ENCODE measurements around the gene IGSF9. TPM values are rescaled to one million over a fixed set of nuclear protein-coding genes. Genes with fewer than 3 reads are reported as not detected.

IGSF9 gene
- total and polyA plus RNA-seq, 4 donors, result 0.14 to 21.3 (median 16.1) TPM

- WGBS, result 82% methylated on average over 1 of the region's 1 CpG
- H3K27ac ChIP-seq (ENCODE audit: low read depth in 1 of 2, low read length in 2 of 2), result no peak overlapping the region
- H3K27me3 ChIP-seq (ENCODE audit: control insufficient read depth in 4 of 4, insufficient read depth in 4 of 4, low read length in 3 of 4), result no peaks in the 10 kb centered on the region
- no peak overlapping the region for H3K4me3 ChIP-seq (ENCODE audit: low read depth in 1 of 3, low read length in 3 of 3)
- no peak for DNase-seq (ENCODE audit: low spot score)
- no peaks in the 10 kb centered on the region for H3K9me3 ChIP-seq (ENCODE audit: control insufficient read depth in 4 of 4, low read length in 3 of 4)
- no peak overlapping the region for H3K9ac ChIP-seq (ENCODE audit: low read depth in 1 of 2, low read length in 2 of 2)
- H3K4me1 ChIP-seq (ENCODE audit: control insufficient read depth in 4 of 4, insufficient read depth in 4 of 4, low read length in 3 of 4), result peaks cover 5 to 33% (median 18%) of the 10 kb centered on the region in 4 donors
- TF ChIP-seq YY1 (IDR thresholded peaks at IDR 0.05), result no peak
- no peak for TF ChIP-seq TAF1 (conservative IDR thresholded peaks at IDR 0.05)
- no peaks in the 10 kb centered on the region for H3K36me3 ChIP-seq (ENCODE audit: control insufficient read depth in 4 of 4, insufficient read depth in 3 of 4, low read depth in 1 of 4, low read length in 3 of 4)
Observed at GRCh38 chr1:159947942-159948341, 2.5 kb upstream of the IGSF9 start.

DNA sequence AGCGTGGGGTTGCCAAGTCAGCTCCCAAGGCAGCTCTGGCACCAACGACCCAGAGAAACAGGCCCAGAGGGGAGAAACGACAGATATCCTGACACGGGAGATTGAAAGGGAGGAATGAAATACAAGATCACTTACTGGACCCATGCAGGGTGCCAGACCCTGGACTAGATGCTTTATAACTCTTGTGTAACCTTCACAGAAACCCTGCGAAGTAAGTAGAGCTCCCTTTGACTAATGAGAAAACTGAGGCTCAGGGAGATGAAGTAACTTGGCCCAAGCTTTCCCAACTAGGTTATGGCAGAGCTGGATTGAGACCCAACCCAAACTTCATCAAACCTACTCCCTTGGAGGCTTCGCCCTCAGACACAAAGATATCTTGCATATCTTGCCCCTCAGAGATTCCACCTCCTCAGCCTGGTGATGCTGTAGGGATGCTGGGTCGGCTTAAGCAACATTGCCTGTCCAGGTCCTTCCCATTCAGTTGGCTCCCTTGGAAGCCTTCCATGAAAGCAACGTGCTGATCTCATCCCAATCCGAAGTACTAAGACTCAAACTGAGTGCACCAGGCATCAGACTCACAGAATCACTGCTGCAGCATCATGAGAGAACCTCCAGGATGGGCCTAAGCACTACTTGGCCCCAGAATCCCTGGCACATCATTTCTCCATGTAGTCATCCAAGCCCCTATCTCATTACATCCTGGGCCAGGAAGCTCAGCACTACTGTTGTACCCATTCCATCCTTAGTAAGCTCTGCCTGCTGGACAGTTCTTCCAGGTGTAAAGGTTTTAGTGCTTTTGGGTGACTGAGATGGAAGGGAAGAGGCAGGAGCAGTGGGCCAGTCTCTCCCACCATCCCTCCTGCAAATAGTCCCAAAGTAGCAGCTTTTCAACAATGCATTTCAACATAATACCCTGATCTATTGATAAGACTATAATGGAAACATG lies 1.1 kb upstream of the IGSF9 start:
- no peaks in the 10 kb centered on the region for H3K27me3 ChIP-seq (ENCODE audit: control insufficient read depth in 4 of 4, insufficient read depth in 4 of 4, low read length in 3 of 4)
- no peaks in the 10 kb centered on the region for H3K36me3 ChIP-seq (ENCODE audit: control insufficient read depth in 4 of 4, insufficient read depth in 3 of 4, low read depth in 1 of 4, low read length in 3 of 4)
- TF ChIP-seq TAF1 (conservative IDR thresholded peaks at IDR 0.05), result no peak
- TF ChIP-seq, protein P1, sequence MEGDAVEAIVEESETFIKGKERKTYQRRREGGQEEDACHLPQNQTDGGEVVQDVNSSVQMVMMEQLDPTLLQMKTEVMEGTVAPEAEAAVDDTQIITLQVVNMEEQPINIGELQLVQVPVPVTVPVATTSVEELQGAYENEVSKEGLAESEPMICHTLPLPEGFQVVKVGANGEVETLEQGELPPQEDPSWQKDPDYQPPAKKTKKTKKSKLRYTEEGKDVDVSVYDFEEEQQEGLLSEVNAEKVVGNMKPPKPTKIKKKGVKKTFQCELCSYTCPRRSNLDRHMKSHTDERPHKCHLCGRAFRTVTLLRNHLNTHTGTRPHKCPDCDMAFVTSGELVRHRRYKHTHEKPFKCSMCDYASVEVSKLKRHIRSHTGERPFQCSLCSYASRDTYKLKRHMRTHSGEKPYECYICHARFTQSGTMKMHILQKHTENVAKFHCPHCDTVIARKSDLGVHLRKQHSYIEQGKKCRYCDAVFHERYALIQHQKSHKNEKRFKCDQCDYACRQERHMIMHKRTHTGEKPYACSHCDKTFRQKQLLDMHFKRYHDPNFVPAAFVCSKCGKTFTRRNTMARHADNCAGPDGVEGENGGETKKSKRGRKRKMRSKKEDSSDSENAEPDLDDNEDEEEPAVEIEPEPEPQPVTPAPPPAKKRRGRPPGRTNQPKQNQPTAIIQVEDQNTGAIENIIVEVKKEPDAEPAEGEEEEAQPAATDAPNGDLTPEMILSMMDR (IDR thresholded peaks at IDR 0.05; ENCODE audit: low read depth, low read length, missing input control), result no peak
- no peak for TF ChIP-seq JUND (IDR thresholded peaks at IDR 0.05)
- TF ChIP-seq SP1 (IDR thresholded peaks at IDR 0.05), result no peak
- TF ChIP-seq RXRA (IDR thresholded peaks at IDR 0.05), result no peak
- TF ChIP-seq, protein P2, sequence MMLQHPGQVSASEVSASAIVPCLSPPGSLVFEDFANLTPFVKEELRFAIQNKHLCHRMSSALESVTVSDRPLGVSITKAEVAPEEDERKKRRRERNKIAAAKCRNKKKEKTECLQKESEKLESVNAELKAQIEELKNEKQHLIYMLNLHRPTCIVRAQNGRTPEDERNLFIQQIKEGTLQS (IDR thresholded peaks at IDR 0.05), result no peak
- TF ChIP-seq FOXA1 (IDR thresholded peaks at IDR 0.05), result no peak
- TF ChIP-seq ZBTB33 (IDR thresholded peaks at IDR 0.05), result no peak
- H3K9me3 ChIP-seq (ENCODE audit: control insufficient read depth in 4 of 4, low read length in 3 of 4), result no peaks in the 10 kb centered on the region
- no peak for DNase-seq (ENCODE audit: low spot score)
- H3K27ac ChIP-seq (ENCODE audit: low read depth in 1 of 2, low read length in 2 of 2), result peak overlapping the region; percentile 70 to 78
- peaks cover 7 to 34% (median 21%) of the 10 kb centered on the region in 4 donors for H3K4me1 ChIP-seq (ENCODE audit: control insufficient read depth in 4 of 4, insufficient read depth in 4 of 4, low read length in 3 of 4)
- H3K4me3 ChIP-seq (ENCODE audit: low read depth in 1 of 3, low read length in 3 of 3), result peak overlapping the region; percentile 62 to 81 (median 70)
- WGBS, result 52% methylated on average over 9 of the region's 9 CpGs
- no peak overlapping the region for H3K9ac ChIP-seq (ENCODE audit: low read depth in 1 of 2, low read length in 2 of 2)

DNA sequence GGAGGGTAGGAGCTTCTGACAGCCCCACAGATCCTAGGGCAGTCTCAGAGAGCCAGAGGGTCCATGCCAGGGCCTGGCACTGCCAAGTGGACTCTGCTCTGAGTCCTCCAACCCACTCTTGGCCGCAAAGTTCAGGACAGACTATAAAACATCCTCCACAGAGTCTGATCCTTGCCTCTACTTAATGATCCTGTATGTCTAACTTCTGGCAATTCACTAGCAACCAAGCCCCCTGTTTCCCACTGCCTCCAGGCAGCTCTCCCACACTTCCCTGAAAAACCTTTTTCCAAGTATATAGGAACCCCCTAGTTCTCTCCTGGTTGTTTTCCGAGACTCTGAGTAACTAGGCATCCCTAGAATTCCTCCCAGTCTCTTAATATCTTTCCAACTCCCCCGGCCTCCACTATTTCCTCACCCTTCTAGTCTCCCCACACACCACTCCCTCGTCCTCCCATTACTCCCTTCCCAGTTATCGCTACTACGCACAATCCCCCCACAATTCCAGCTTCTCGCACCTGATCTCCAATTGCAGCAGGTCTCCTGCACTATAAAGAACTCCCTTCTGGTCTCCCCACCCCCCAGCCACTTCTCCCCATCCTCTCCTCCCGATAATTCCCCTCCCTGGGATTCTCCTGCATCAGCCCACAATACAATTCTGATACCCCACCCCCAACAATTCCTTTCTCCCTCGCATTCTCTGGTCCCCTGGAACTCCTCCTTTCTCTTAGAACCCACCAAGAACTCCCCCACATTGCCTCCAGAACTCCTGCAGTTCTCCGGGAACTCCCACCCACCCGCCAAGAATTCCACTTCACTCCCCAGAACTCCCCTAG lies 574 bp downstream of the IGSF9 start:
- H3K36me3 ChIP-seq (ENCODE audit: control insufficient read depth in 4 of 4, insufficient read depth in 3 of 4, low read depth in 1 of 4, low read length in 3 of 4), result no peaks in the 10 kb centered on the region
- no peak for DNase-seq (ENCODE audit: low spot score)
- 24% methylated on average over 11 of the region's 11 CpGs for WGBS
- peak overlapping the region; percentile 25 for H3K9ac ChIP-seq (ENCODE audit: low read depth in 1 of 2, low read length in 2 of 2)
- H3K4me3 ChIP-seq (ENCODE audit: low read depth in 1 of 3, low read length in 3 of 3), result peak overlapping the region; percentile 62 to 81 (median 70)
- peak overlapping the region; percentile 73 to 78 for H3K27ac ChIP-seq (ENCODE audit: low read depth in 1 of 2, low read length in 2 of 2)
- no peaks in the 10 kb centered on the region for H3K9me3 ChIP-seq (ENCODE audit: control insufficient read depth in 4 of 4, low read length in 3 of 4)
- H3K4me1 ChIP-seq (ENCODE audit: control insufficient read depth in 4 of 4, insufficient read depth in 4 of 4, low read length in 3 of 4), result peaks cover 8 to 37% (median 21%) of the 10 kb centered on the region in 4 donors
- H3K27me3 ChIP-seq (ENCODE audit: control insufficient read depth in 4 of 4, insufficient read depth in 4 of 4, low read length in 3 of 4), result no peaks in the 10 kb centered on the region
- TF ChIP-seq, protein P3, sequence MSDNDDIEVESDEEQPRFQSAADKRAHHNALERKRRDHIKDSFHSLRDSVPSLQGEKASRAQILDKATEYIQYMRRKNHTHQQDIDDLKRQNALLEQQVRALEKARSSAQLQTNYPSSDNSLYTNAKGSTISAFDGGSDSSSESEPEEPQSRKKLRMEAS (IDR thresholded peaks at IDR 0.05), result no peak
- no peak for TF ChIP-seq ZBTB33 (IDR thresholded peaks at IDR 0.05)
- TF ChIP-seq HNF4G (IDR thresholded peaks at IDR 0.05), result peak; percentile 90
- peak; percentile 63 to 78 for TF ChIP-seq RXRA (IDR thresholded peaks at IDR 0.05)
- peak; percentile 71 for TF ChIP-seq SP1 (IDR thresholded peaks at IDR 0.05)
- peak; percentile 42 for TF ChIP-seq YY1 (IDR thresholded peaks at IDR 0.05)
- peak; percentile 97 to 99 for TF ChIP-seq HNF4A (conservative IDR thresholded peaks at IDR 0.05)
- TF ChIP-seq RAD21 (IDR thresholded peaks at IDR 0.05), result peak; percentile 22 to 33
- peak in 1 of 2 donors; percentile 49 for TF ChIP-seq JUND (IDR thresholded peaks at IDR 0.05)
